OCI-LY3 (cell line): ENCODE results near the gene ANKRD39.

Source experiments
- H2AFZ ChIP-seq: fragments of 200-600, 300-600 bp; shearing (Covaris generic); 2 replicates; pipeline ENCODE4 v1.6.0; 2014; ENCODE audit warnings: antibody characterized with exemption, low read depth, low read length
- H3K27ac ChIP-seq: fragments of 200-600, 300-600 bp; sonication (generic); 2 replicates; pipeline ENCODE4 v1.5.1; 2014; ENCODE audit warnings: mild to moderate bottlenecking, low read length, moderate library complexity, mixed read lengths
- H3K27me3 ChIP-seq: fragments of 200-600, 300-600 bp; sonication (generic); 2 replicates; pipeline ENCODE4 v1.6.1; 2014; ENCODE audit warnings: low read depth, low read length, mixed read lengths
- H3K36me3 ChIP-seq: fragments of 200-600, 300-600 bp; sonication (generic); replicated peaks from 2 replicates; pipeline ENCODE3; 2014; ENCODE audit warnings: low read depth, low read length, mixed read lengths
- H3K4me1 ChIP-seq: fragments of 300-600, 200-600 bp; sonication (generic); 2 replicates; pipeline ENCODE4 v1.6.1; 2014; ENCODE audit warnings: low read length, mixed read lengths
- H3K4me2 ChIP-seq: fragments of 200-600, 300-600 bp; sonication (generic); 2 replicates; pipeline ENCODE4 v1.6.1; 2014; ENCODE audit warnings: low read length, mixed read lengths
- H3K4me3 ChIP-seq: fragments of 300-600, 200-600 bp; sonication (generic); 2 replicates; pipeline ENCODE4 v1.5.1; 2014; ENCODE audit warnings: antibody characterized with exemption, mild to moderate bottlenecking, low read length, moderate library complexity
- H3K79me2 ChIP-seq: fragments of 300-600, 200-600 bp; shearing (Covaris generic); 2 replicates; pipeline ENCODE4 v1.6.1; 2014; ENCODE audit warnings: mild to moderate bottlenecking, low read length, mixed read lengths
- H3K9ac ChIP-seq: fragments of 300-600, 200-600 bp; shearing (Covaris generic); 2 replicates; pipeline ENCODE4 v1.6.0; 2014; ENCODE audit warnings: mild to moderate bottlenecking, low read length, moderate library complexity
- H3K9me3 ChIP-seq: fragments of 200-600, 300-600 bp; shearing (Covaris generic); 2 replicates; pipeline ENCODE4 v1.6.1; 2014; ENCODE audit warnings: low read length, mixed read lengths; ENCODE audit not compliant: insufficient read depth
- H4K20me1 ChIP-seq: fragments of 200-600, 300-600 bp; sonication (generic); 2 replicates; pipeline ENCODE4 v1.6.1; 2016; ENCODE audit warnings: low read length, mixed read lengths; ENCODE audit not compliant: insufficient read depth
- CTCF ChIP-seq: fragments of 200-600, 300-600 bp; sonication (generic); IDR thresholded peaks from 2 replicates; pipeline ENCODE4 v1.5.1; 2014; ENCODE audit warnings: antibody characterized with exemption, low read length, low read depth
- EZH2phosphoT487 ChIP-seq: fragments of 200-600 bp; shearing (Covaris generic); IDR thresholded peaks from 2 replicates; pipeline ENCODE4 v1.6.1; 2018; ENCODE audit warnings: antibody characterized with exemption, mixed run types, low read depth

The ANKRD39 gene

DNA sequence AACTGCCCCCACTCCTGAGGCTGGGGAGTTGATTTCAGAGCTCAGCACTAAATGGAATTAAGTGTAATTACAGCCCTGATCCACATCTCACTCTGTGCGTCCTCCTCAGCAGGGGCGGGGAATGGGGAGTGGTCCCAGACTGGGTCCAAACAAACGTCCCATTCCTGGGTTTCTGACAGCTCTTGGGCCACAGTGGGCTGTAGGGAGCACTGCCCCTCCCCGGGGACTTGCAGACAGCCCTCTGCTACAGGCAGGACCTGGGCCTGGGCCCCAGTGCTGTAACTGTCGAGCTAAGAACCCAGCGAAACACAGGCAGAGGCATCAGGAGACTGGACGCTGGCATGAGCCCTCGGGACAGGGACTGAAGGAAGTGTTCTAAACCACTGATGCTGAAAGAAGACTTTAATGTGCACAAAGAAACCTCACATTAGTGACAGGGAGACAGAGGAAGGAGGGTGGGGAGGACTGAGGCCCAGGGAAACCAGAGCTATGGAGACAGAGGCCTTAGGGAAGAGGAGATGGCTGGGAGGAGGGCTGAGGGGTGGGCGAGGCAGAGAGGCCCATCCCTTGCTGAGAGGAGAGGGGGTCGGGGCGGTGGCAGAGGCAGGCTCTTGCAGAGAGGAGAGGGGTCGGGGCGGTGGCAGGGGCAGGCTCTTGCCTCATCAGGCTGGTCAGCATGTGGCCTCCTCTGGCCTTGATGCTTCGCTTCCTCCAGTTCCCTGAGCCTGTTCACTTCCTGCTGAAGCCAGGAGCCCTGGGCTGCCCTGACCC, 17.9 kb upstream of the ANKRD39 start:
- H4K20me1 ChIP-seq, result no peaks in the 10 kb centered on the region
- peaks cover 25% of the 10 kb centered on the region for H3K4me1 ChIP-seq
- H2AFZ ChIP-seq, result no peak overlapping the region
- H3K27ac ChIP-seq, result no peak overlapping the region
- no peaks in the 10 kb centered on the region for H3K36me3 ChIP-seq
- no peak overlapping the region for H3K9ac ChIP-seq
- no peaks in the 10 kb centered on the region for H3K9me3 ChIP-seq
- no peaks in the 10 kb centered on the region; the same call in 1 of the 2 replicates for H3K27me3 ChIP-seq
- no peak overlapping the region for H3K4me2 ChIP-seq
- TF ChIP-seq CTCF, result no peak
- no peak for TF ChIP-seq EZH2phosphoT487
- H3K79me2 ChIP-seq, result no peaks in the 10 kb centered on the region
- H3K4me3 ChIP-seq, result no peak overlapping the region

GRCh38 chr2:96874198-96874831, 16.5 kb upstream of the ANKRD39 start:
- Histone ChIP-seq H3K4me3 (peak overlapping the region; percentile 69), H3K36me3 (no peaks in the 10 kb centered on the region), H3K4me2 (peak overlapping the region; percentile 92), H3K27ac (no peak overlapping the region), H3K9ac (peak overlapping the region; percentile 27; the same call in 1 of the 2 replicates), H2AFZ (peak overlapping the region; percentile 83), H3K9me3 (no peaks in the 10 kb centered on the region), H3K4me1 (peaks cover 25% of the 10 kb centered on the region), H4K20me1 (no peaks in the 10 kb centered on the region), H3K79me2 (no peaks in the 10 kb centered on the region), H3K27me3 (peaks cover 4% of the 10 kb centered on the region; the same call in 1 of the 2 replicates)
- TF ChIP-seq EZH2phosphoT487 (no peak), CTCF (no peak)

GRCh38 chr2:96873651-96874096, 15.9 kb upstream of the ANKRD39 start:
- Histone ChIP-seq H3K79me2 (no peaks in the 10 kb centered on the region), H3K27ac (no peak overlapping the region), H3K27me3 (peaks cover 4% of the 10 kb centered on the region; the same call in 1 of the 2 replicates), H3K4me1 (peaks cover 25% of the 10 kb centered on the region), H3K36me3 (no peaks in the 10 kb centered on the region), H2AFZ (no peak overlapping the region), H3K4me2 (peak overlapping the region; percentile 92), H3K4me3 (peak overlapping the region; percentile 69), H3K9ac (peak overlapping the region; percentile 27; the same call in 1 of the 2 replicates), H4K20me1 (no peaks in the 10 kb centered on the region), H3K9me3 (no peaks in the 10 kb centered on the region)
- TF ChIP-seq CTCF (no peak), EZH2phosphoT487 (no peak)

DNA sequence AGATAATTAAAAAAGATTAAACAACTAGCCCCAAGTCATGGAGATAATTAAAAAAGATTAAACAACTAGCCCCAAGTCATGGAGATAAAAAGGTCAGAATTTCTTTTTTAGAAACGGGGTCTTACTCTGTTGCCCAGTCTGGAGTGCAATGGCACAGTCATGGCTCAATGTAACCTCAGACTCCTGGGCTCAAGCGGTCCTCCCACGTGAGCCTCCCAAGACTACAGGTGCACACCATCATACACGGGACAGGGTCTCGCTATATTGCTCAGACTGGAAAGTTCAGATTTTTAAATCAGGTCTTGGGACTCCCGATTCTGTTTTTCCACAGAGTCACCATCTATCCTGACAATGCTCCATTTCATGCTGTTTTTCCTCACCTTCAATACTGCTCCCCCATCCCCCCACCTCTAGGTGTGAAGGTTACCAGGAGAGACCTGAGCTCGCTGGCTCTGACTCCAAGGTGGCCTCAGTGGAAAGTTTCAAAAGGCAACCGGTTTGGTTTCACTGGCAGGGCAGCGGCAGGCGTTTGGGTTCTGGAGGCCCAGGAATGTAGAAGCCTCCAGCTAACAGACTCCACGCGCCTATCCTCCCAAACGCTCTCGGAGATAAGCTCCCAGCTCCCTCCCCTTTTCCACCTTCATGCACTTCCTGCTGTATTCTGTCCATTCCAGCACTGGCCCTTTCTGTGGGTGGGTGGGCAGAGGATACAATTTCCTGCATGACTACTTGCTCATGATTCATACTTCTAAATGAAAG, 15.0 kb upstream of the ANKRD39 start:
- Histone ChIP-seq H2AFZ (no peak overlapping the region), H3K27ac (no peak overlapping the region), H4K20me1 (no peaks in the 10 kb centered on the region), H3K4me1 (peaks cover 25% of the 10 kb centered on the region), H3K9me3 (no peaks in the 10 kb centered on the region), H3K9ac (no peak overlapping the region), H3K4me2 (no peak overlapping the region), H3K27me3 (peaks cover 4% of the 10 kb centered on the region; the same call in 1 of the 2 replicates), H3K36me3 (no peaks in the 10 kb centered on the region), H3K4me3 (no peak overlapping the region), H3K79me2 (peaks cover 6% of the 10 kb centered on the region)
- TF ChIP-seq CTCF, result no peak
- no peak for TF ChIP-seq EZH2phosphoT487
